Stimulated activated naive CD8-positive, alpha-beta T cell treated with anti-CD3 and anti-CD28 coated beads, Interleukin-15, amount 100 ng/mL, for 72 hours (primary cell): ENCODE measurements around the gene CUL4A.

ENCODE experiments used
- ATAC-seq: fragments of 150-1000 bp; cut with Tn5 transposase; 2 replicates; pipeline ENCODE4 v1.10.0; 2021; ENCODE audit warnings: mild to moderate bottlenecking, moderate library complexity
- DNase-seq, 2 donors: peaks; one replicate each; pipeline ENCODE4 v3.0.0; 2021 to 2022
- H3K27ac Mint-ChIP-seq, 2 donors: one replicate each; pipeline ENCODE4 v1.8.0; 2022; ENCODE audit warnings: mild to moderate bottlenecking in 2 of 2, mixed read lengths in 2 of 2, moderate library complexity in 2 of 2
- H3K27me3 Mint-ChIP-seq: one replicate; pipeline ENCODE4 v1.8.0; 2022; ENCODE audit warnings: mixed read lengths
- H3K4me1 Mint-ChIP-seq: one replicate; pipeline ENCODE4 v1.8.0; 2022; ENCODE audit warnings: mild to moderate bottlenecking, mixed read lengths
- H3K4me3 Mint-ChIP-seq, 2 donors: one replicate each; pipeline ENCODE4 v1.8.0; 2022; ENCODE audit warnings: mild to moderate bottlenecking in 2 of 2, mixed read lengths in 2 of 2, moderate library complexity in 1 of 2
- H3K9me3 Mint-ChIP-seq, 2 donors: one replicate each; pipeline ENCODE4 v1.8.0; 2022; ENCODE audit warnings: mixed read lengths in 2 of 2

The CUL4A gene

DNA sequence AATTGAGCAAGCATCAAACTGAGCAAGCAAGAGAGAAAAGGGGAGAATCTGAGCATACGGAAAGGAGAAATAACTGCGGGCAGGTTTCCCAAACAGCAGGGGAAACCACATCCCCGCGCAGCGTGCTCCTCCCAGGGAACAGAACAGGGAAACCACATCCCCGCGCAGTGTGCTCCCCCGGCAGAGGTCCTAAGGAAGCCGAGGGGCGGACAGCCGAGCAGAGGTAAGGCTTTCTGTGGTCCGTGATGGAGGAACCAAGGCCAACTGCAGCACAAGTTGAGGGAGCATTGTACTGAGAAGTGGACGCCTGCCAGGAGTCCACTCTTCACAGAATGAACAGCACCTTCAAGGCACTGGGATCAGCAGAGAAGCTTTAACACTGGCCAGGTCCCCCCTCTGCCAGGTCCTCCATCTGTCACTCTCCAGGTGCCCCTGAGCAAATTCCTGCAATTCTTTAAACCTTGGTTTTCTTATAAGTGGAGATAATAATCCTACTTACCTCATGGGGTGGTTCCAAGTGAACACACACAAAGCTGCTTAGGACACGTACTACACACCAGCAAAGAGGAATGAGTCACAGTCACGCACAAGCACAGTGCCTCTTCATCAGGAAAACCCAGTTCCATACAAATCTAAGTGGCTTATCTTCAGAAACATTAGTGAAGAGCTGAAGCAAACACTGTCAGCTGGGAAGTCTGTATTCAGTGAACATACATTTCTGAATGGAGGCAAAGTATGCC is 64.6 kb downstream of the CUL4A start:
- Mint-ChIP-seq H3K27ac (no peak overlapping the region), H3K4me1 (no peaks in the 10 kb centered on the region), H3K4me3 (no peak overlapping the region), H3K9me3 (no peaks in the 10 kb centered on the region), H3K27me3 (peaks cover 27% of the 10 kb centered on the region)
- DNase-seq, result no peak
- no peak for ATAC-seq

DNA sequence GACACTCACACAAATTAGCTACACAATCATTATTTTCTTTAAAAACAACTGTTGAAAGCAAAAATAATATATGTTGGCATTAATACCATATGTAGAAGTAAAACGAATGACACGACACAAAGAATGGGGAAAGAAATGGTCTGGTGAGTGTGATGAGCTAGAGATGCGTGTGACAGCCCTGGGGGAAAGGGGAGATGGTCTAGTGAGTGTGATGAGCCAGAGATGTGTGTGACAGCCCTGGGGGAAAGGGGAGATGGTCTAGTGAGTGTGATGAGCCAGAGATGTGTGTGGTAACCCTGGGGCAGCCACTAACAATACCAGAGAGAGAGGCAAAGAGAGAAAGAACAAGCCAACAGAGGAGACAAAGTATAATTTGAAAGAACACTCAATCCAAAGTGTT is 65.3 kb downstream of the CUL4A start:
- H3K27ac Mint-ChIP-seq, result peak overlapping the region in 1 of 2 donors; percentile 29

DNA sequence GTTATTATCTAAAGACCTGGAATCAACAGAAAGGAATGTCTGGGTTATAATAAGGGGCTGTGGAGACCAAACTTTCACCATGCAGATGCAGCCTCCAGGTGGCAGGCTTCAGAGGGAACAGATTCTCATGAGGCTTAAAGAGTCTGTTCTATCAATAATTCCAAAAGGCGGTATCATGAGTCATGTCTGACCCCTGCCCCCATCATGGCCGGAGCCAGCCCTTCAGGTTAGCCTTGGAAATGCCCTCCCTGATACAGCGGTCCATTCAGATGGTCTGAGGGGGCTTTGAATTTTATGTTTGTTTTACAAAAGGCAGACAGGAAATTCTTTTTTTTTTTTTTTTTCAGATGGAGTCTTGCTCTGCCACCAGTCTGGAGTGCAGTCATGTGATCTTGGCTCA is 66.0 kb downstream of the CUL4A start:
- peak; percentile 87 for ATAC-seq
- no peak overlapping the region for H3K4me3 Mint-ChIP-seq
- H3K4me1 Mint-ChIP-seq, result no peaks in the 10 kb centered on the region
- peaks cover 30% of the 10 kb centered on the region for H3K27me3 Mint-ChIP-seq
- DNase-seq, result peak; percentile 29 to 39
- no peaks in the 10 kb centered on the region for H3K9me3 Mint-ChIP-seq
- peak overlapping the region in 1 of 2 donors; percentile 19 for H3K27ac Mint-ChIP-seq

More for the DNA sequence above, 65.3 kb downstream of the CUL4A start:
- H3K4me1 Mint-ChIP-seq, result no peaks in the 10 kb centered on the region
- no peak for DNase-seq
- no peak overlapping the region for H3K4me3 Mint-ChIP-seq
- peaks cover 27% of the 10 kb centered on the region for H3K27me3 Mint-ChIP-seq
- no peak for ATAC-seq
- H3K9me3 Mint-ChIP-seq, result no peaks in the 10 kb centered on the region

- DNase-seq (no peak), ATAC-seq (no peak)
- H3K27me3 Mint-ChIP-seq, result peaks cover 24% of the 10 kb centered on the region
- H3K4me3 Mint-ChIP-seq, result no peak overlapping the region
- H3K4me1 Mint-ChIP-seq, result no peaks in the 10 kb centered on the region
- no peaks in the 10 kb centered on the region for H3K9me3 Mint-ChIP-seq
- H3K27ac Mint-ChIP-seq, result no peak overlapping the region
Observed at GRCh38 chr13:113280126-113280525, 70.7 kb downstream of the CUL4A start.

- no peak for ATAC-seq
- H3K9me3 Mint-ChIP-seq, result no peaks in the 10 kb centered on the region
- H3K4me1 Mint-ChIP-seq, result no peaks in the 10 kb centered on the region
- no peak overlapping the region for H3K4me3 Mint-ChIP-seq
- no peak overlapping the region for H3K27ac Mint-ChIP-seq
- DNase-seq, result no peak
- peaks cover 44% of the 10 kb centered on the region for H3K27me3 Mint-ChIP-seq
Observed at GRCh38 chr13:113283904-113284303, 74.5 kb downstream of the CUL4A start.

GRCh38 chr13:113288880-113289279 is 79.5 kb downstream of the CUL4A start:
- Mint-ChIP-seq H3K27ac (no peak overlapping the region), H3K27me3 (peaks cover 76% of the 10 kb centered on the region), H3K9me3 (no peaks in the 10 kb centered on the region), H3K4me1 (peaks cover 11% of the 10 kb centered on the region), H3K4me3 (no peak overlapping the region)
- DNase-seq (no peak), ATAC-seq (no peak)

- H3K4me3 Mint-ChIP-seq, result peak overlapping the region; percentile 8 to 44
- H3K4me1 Mint-ChIP-seq, result peaks cover 11% of the 10 kb centered on the region
- H3K9me3 Mint-ChIP-seq, result no peaks in the 10 kb centered on the region
- peaks cover 75% of the 10 kb centered on the region for H3K27me3 Mint-ChIP-seq
- H3K27ac Mint-ChIP-seq, result no peak overlapping the region
- ATAC-seq, result no peak
- no peak for DNase-seq
Observed at GRCh38 chr13:113291129-113291528, 81.7 kb downstream of the CUL4A start.

GRCh38 chr13:113292021-113292862 is 82.8 kb downstream of the CUL4A start:
- peak overlapping the region; percentile 2 to 84 for H3K27ac Mint-ChIP-seq
- peak; percentile 7 to 17 for DNase-seq
- ATAC-seq, result no peak
- H3K4me3 Mint-ChIP-seq, result peak overlapping the region; percentile 66 to 77
- peaks cover 69% of the 10 kb centered on the region for H3K27me3 Mint-ChIP-seq
- H3K9me3 Mint-ChIP-seq, result no peaks in the 10 kb centered on the region
- peaks cover 20% of the 10 kb centered on the region for H3K4me1 Mint-ChIP-seq

GRCh38 chr13:113293686-113294085 is 84.3 kb downstream of the CUL4A start:
- DNase-seq, result no peak
- no peak for ATAC-seq
- Mint-ChIP-seq H3K4me1 (peaks cover 33% of the 10 kb centered on the region), H3K4me3 (no peak overlapping the region), H3K27ac (no peak overlapping the region), H3K9me3 (no peaks in the 10 kb centered on the region), H3K27me3 (peaks cover 58% of the 10 kb centered on the region)

- H3K27ac Mint-ChIP-seq, result peak overlapping the region in 1 of 2 donors; percentile 100
- H3K4me1 Mint-ChIP-seq, result peaks cover 37% of the 10 kb centered on the region
Observed at GRCh38 chr13:113295776-113296175, 86.4 kb downstream of the CUL4A start.

GRCh38 chr13:113296823-113297369 is 87.5 kb downstream of the CUL4A start, which contains the start of gene LAMP1:
Gene LAMP1, plus strand, starts transcription at chr13:113297239. Its CDS starts 196 bp downstream, at chr13:113297435.
- Mint-ChIP-seq H3K27ac (peak within 1 kb of the TSS; percentile 99 to 100), H3K9me3 (no peaks in the 10 kb centered on the region), H3K4me1 (peaks cover 39% of the 10 kb centered on the region), H3K27me3 (peaks cover 26% of the 10 kb centered on the region), H3K4me3 (peak within 1 kb of the TSS; percentile 95 to 97)
- peak; percentile 89 for ATAC-seq
- DNase-seq, result peak; percentile 99 to 100

More at GRCh38 chr13:113295776-113296175, 86.4 kb downstream of the CUL4A start:
- ATAC-seq (no peak), DNase-seq (no peak)
- Mint-ChIP-seq H3K27me3 (peaks cover 37% of the 10 kb centered on the region), H3K4me3 (peak overlapping the region; percentile 87 to 97), H3K9me3 (no peaks in the 10 kb centered on the region)

DNA sequence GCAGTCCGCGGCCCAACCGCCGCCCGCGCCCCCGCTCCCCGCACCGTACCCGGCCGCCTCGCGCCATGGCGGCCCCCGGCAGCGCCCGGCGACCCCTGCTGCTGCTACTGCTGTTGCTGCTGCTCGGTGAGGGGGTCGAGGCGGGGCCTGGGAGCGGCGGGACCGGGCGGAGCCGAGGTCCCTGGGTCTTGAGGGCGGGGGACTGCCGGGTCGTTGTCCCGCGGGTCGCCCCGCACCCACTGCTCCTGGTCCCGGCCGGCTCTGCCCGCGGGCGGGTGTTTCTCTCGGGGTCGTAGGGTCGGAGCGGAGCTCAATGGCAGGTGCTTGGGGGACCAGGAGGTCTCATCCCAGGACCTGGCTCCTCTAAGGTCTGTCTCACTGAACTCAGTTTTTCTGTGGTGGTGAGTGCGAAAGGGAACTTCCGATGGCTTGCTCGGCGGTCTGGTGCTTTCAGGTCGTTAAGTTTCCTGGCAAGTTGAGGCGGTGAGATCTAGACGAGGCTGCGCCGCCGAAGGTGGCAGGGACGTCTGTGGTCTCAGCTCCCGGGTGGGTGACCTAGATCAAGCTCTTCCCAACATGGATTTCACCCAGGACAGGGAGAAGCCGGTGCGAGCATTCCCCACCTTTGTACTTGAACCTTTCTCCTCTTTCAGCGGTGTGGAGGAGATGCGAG is 88.1 kb downstream of the CUL4A start:
- peak overlapping the region; percentile 91 to 95 for H3K4me3 Mint-ChIP-seq
- peaks cover 33% of the 10 kb centered on the region for H3K4me1 Mint-ChIP-seq
- peak overlapping the region; percentile 97 to 99 for H3K27ac Mint-ChIP-seq
- DNase-seq, result peak; percentile 63 to 69
- no peaks in the 10 kb centered on the region for H3K9me3 Mint-ChIP-seq
- peaks cover 20% of the 10 kb centered on the region for H3K27me3 Mint-ChIP-seq
- peak; percentile 79 for ATAC-seq

DNA sequence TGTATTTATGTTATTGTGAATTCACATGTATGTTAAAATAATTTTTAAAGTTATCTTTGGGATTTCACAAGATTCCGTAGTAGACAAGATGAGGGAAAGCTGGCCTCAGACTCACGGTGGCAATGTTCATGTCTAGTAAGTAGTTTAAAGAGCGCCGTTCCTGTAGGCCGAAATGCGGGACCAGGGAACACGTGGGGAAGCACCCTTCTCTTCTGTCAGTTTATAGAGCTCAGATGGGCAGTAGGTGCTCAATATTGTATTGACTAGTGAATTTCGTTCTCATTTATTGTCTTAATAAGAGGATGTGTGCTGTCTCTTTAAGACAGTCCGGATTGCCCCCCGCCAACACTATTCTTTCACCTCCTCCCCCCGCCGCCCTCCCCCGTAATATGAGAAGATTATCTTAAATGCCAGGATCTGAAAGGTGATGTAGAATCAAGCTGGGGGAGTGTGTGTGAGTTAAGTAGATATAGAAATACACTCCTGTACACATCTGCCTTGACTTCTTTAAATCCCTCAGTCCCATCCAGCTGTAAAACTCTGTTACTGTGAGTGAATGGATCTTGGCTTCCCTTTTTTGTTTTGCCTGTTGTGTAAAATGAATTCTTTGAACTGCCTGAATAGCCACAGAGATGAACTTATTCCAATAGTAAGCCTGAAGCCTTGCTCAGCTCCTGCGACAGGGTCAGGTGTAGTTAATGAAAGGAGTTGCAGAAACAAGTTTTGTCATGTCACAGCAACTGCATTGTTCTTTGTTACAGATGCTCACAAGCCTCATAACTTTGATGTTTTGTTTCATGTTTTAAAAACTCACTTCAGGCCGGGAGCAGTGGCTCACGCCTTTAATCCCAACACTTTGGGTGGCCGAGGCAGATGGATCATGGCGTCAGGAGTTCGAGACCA is 88.9 kb downstream of the CUL4A start:
- ATAC-seq (no peak), DNase-seq (no peak)
- peak overlapping the region; percentile 91 to 95 for H3K4me3 Mint-ChIP-seq
- H3K27ac Mint-ChIP-seq, result peak overlapping the region; percentile 97 to 99
- no peaks in the 10 kb centered on the region for H3K9me3 Mint-ChIP-seq
- peaks cover 13% of the 10 kb centered on the region for H3K27me3 Mint-ChIP-seq
- peaks cover 37% of the 10 kb centered on the region for H3K4me1 Mint-ChIP-seq

DNA sequence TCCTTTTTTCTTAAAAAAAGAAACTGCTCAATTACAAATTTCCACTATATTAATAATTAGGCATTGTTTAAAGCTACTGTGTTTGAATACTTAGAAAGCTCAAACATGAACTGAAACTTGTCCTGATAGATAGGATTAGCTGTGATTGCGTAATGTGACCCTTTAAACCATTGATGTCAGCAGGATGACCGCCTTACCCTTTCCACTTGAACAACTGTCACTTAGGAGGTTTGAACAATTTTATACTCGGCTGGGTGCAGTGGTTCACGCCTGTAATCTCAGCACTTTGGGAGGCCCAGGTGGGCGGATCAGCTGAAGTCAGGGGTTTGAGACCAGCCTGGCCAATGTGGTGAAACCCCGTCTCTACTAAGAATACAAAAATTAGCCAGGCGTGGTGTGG is 90.5 kb downstream of the CUL4A start:
- Mint-ChIP-seq H3K27me3 (no peaks in the 10 kb centered on the region), H3K27ac (peak overlapping the region in 1 of 2 donors; percentile 54), H3K4me1 (peaks cover 43% of the 10 kb centered on the region), H3K9me3 (no peaks in the 10 kb centered on the region), H3K4me3 (no peak overlapping the region)
- DNase-seq, result no peak
- ATAC-seq, result no peak
